Prostate gland (tissue), 2 donors: ENCODE measurements around the gene RNF213. TPM values are rescaled to one million over a fixed set of nuclear protein-coding genes. Genes with fewer than 3 reads are reported as not detected.
A peak's percentile ranks its signal among the peaks of the same experiment; 100 is the strongest.

Source experiments
- DNase-seq: peaks from one replicate; pipeline ENCODE4 v3.0.0-alpha.2; 2019; ENCODE audit warnings: low spot score
- H3K27ac ChIP-seq, 2 donors: fragments of 200-600 bp; sonication (generic); 2 replicates each; pipeline ENCODE4 v1.5.1; 2017 to 2019
- H3K27me3 ChIP-seq: fragments of 200-600 bp; sonication (generic); replicated peaks from 2 replicates; pipeline ENCODE4 v1.5.1; 2019; ENCODE audit not compliant: insufficient read depth
- H3K36me3 ChIP-seq, 2 donors: fragments of 200-600 bp; sonication (generic); 1 replicate in 1 of 2; 2 replicates in 1 of 2; pipeline versions ENCODE4 v1.5.1 to v1.8.1; 2017 to 2019
- H3K4me1 ChIP-seq: fragments of 200-600 bp; sonication (generic); replicated peaks from 2 replicates; pipeline ENCODE4 v1.5.1; 2019
- H3K4me3 ChIP-seq, 2 donors: fragments of 200-600 bp; sonication (generic); 2 replicates each; pipeline ENCODE4 v1.5.1; 2017 to 2019
- H3K9me3 ChIP-seq: fragments of 200-600 bp; sonication (generic); 2 replicates; pipeline ENCODE4 v1.5.1; 2017
- CTCF ChIP-seq, 4 experiments: fragments of 200-600 bp in 2 of 4; fragments of 450-650 bp in 2 of 4; sonication (generic) in 2 of 4; IDR thresholded peaks; 1 replicate in 3 of 4; 2 replicates in 1 of 4; pipeline ENCODE4 v1.5.1; 2016 to 2019; ENCODE audit warnings: antibody characterized with exemption in 4 of 4, mild to moderate bottlenecking in 2 of 4, moderate library complexity in 2 of 4
- POLR2A ChIP-seq: fragments of 450-650 bp; IDR thresholded peaks from one replicate; pipeline ENCODE4 v1.6.1; 2016; ENCODE audit warnings: antibody characterized with exemption, mild to moderate bottlenecking
- POLR2AphosphoS5 ChIP-seq: sonication (generic); formaldehyde crosslinking; IDR thresholded peaks from one replicate; pipeline ENCODE4 v1.6.1; 2017; ENCODE audit warnings: antibody characterized with exemption
- WGBS: methylation state at CpG from one replicate; pipeline ENCODE4 v1.1.5; 2018; 5-methylcytosine and 5-hydroxymethylcytosine counted together
- intact Hi-C: fragments of 100-400 bp; cut with DNase I; formaldehyde crosslinking; loops from one replicate; pipeline ENCODE4 v1.14.2; 2022
- total RNA-seq, 2 donors: library from RNA; depleted of rRNA; stranded (reverse); fragments of >200 nt; gene quantifications; one replicate each; pipeline ENCODE4 v1.1.0, GENCODE V29; 2016

RNF213 gene
- total RNA-seq, 2 donors from 2014 or later, result 57.7 to 112 TPM

- intact Hi-C loops, result loop anchor here (10.0 kb wide), 1 partner anchor 216 kb away; no protein-coding TSS in a partner anchor
- H3K4me3 ChIP-seq, result peak overlapping the region; percentile 96 to 97
- no peaks in the 10 kb centered on the region for H3K27me3 ChIP-seq
- H3K27ac ChIP-seq, result peak overlapping the region; percentile 82 to 91
- WGBS, result 5% methylated on average over 22 of the region's 41 CpGs
- peaks cover 4% of the 10 kb centered on the region for H3K4me1 ChIP-seq
- no peaks in the 10 kb centered on the region for H3K36me3 ChIP-seq
- H3K9me3 ChIP-seq, result no peaks in the 10 kb centered on the region
- TF ChIP-seq POLR2AphosphoS5 (peak; percentile 27), CTCF (IDR thresholded peaks at IDR 0.05) (no peak), POLR2A (peak; percentile 10)
- DNase-seq, result peak; percentile 20
These were observed 39.9 kb upstream of the RNF213 start for GRCh38 chr17:80220736-80221215.

GRCh38 chr17:80221351-80222105 is 39.1 kb upstream of the RNF213 start:
- no peak for TF ChIP-seq CTCF (IDR thresholded peaks at IDR 0.05)
- TF ChIP-seq POLR2A, result no peak
- TF ChIP-seq POLR2AphosphoS5, result no peak
- DNase-seq, result no peak
- WGBS, result 74% methylated on average over 28 of the region's 29 CpGs
- Histone ChIP-seq H3K27ac (peak overlapping the region; percentile 82 to 91), H3K4me1 (peaks cover 4% of the 10 kb centered on the region), H3K9me3 (no peaks in the 10 kb centered on the region), H3K27me3 (no peaks in the 10 kb centered on the region), H3K4me3 (peak overlapping the region; percentile 96 to 97), H3K36me3 (no peaks in the 10 kb centered on the region)
- intact Hi-C loops, result loop anchor here (10.0 kb wide), 1 partner anchor 217 kb away; no protein-coding TSS in a partner anchor

- Histone ChIP-seq H3K9me3 (no peaks in the 10 kb centered on the region), H3K27me3 (no peaks in the 10 kb centered on the region), H3K36me3 (no peaks in the 10 kb centered on the region), H3K4me1 (peaks cover 4% of the 10 kb centered on the region), H3K4me3 (no peak overlapping the region), H3K27ac (no peak overlapping the region)
- no peak for TF ChIP-seq CTCF (IDR thresholded peaks at IDR 0.05)
- no peak for TF ChIP-seq POLR2AphosphoS5
- TF ChIP-seq POLR2A, result no peak
- intact Hi-C loops, result loop anchor here (10.0 kb wide), 1 partner anchor 218 kb away; no protein-coding TSS in a partner anchor
- no peak for DNase-seq
- WGBS, result 89% methylated on average over 18 of the region's 18 CpGs
These were observed 38.1 kb upstream of the RNF213 start for GRCh38 chr17:80222376-80223141.

- TF ChIP-seq POLR2A (no peak), CTCF (IDR thresholded peaks at IDR 0.05) (no peak), POLR2AphosphoS5 (no peak)
- H3K27ac ChIP-seq, result no peak overlapping the region
- WGBS, result 90% methylated on average over 18 of the region's 18 CpGs
- no peak for DNase-seq
- intact Hi-C loops, result loop anchor here (10.0 kb wide), 1 partner anchor 218 kb away; no protein-coding TSS in a partner anchor
- H3K4me1 ChIP-seq, result peaks cover 4% of the 10 kb centered on the region
- H3K9me3 ChIP-seq, result no peaks in the 10 kb centered on the region
- no peaks in the 10 kb centered on the region for H3K27me3 ChIP-seq
- no peaks in the 10 kb centered on the region for H3K36me3 ChIP-seq
- H3K4me3 ChIP-seq, result no peak overlapping the region
These were observed 37.4 kb upstream of the RNF213 start for GRCh38 chr17:80223142-80223815.
